LNCAP (cell line): Measurements from ENCODE around the gene GNG7.

Experiments
- TF ChIP-seq, protein P1 (sequence below): fragments of 450-650 bp; IDR thresholded peaks from 2 replicates; pipeline ENCODE4 v1.5.1; 2017; ENCODE audit warnings: mild to moderate bottlenecking

GNG7 gene

DNA sequence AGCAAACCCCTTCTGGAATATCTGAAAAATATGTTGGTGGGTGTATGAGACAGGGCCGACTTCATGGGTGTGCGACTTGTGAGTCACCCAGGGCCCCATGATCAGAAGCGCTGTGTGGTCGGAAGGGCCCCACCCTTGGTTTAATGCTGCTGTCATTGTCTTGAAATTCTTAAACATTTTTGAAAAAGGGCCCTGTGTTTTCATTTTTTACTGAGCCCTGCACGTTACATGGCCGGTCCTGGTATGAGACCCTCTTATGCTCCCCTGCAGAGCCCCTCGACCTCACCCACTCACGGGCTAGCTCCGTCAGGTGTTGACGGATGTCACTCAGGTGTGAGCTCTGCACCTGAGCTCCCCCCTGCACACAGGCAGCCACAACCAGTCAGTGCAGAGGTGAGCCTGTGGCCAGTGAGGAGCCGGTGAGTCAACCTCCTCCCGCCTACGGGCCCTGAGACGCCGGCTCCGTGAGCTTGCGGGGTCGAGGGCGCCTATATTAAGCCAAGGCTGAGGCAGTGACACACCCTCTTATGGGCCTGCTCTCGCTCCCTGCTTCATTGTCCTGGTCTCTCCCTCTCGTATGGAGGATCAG, 198.9 kb downstream of the GNG7 start:
- TF ChIP-seq, protein P1, sequence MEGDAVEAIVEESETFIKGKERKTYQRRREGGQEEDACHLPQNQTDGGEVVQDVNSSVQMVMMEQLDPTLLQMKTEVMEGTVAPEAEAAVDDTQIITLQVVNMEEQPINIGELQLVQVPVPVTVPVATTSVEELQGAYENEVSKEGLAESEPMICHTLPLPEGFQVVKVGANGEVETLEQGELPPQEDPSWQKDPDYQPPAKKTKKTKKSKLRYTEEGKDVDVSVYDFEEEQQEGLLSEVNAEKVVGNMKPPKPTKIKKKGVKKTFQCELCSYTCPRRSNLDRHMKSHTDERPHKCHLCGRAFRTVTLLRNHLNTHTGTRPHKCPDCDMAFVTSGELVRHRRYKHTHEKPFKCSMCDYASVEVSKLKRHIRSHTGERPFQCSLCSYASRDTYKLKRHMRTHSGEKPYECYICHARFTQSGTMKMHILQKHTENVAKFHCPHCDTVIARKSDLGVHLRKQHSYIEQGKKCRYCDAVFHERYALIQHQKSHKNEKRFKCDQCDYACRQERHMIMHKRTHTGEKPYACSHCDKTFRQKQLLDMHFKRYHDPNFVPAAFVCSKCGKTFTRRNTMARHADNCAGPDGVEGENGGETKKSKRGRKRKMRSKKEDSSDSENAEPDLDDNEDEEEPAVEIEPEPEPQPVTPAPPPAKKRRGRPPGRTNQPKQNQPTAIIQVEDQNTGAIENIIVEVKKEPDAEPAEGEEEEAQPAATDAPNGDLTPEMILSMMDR: no peak

DNA sequence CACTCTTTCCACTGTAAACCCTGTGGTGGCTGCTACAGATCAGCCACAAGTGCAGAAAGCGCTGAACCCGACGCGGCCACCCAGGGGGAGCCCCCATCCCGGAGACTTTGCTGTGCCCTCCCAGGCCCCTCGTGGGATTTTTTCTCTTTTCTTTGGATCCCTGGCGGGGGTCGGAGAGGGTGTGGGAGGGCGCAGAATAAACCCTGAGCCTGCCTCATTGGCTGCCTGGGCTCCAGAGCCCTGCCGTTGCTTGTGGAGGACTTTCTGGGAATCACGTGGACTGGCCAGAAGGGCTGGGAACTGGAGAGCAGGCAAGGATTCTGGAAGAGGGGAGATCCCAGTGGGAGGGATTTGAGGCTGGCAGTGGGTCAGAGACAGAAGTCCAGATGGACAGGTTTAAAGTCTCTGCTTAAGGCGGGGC, 201.6 kb downstream of the GNG7 start:
- TF ChIP-seq, protein P1: no peak

DNA sequence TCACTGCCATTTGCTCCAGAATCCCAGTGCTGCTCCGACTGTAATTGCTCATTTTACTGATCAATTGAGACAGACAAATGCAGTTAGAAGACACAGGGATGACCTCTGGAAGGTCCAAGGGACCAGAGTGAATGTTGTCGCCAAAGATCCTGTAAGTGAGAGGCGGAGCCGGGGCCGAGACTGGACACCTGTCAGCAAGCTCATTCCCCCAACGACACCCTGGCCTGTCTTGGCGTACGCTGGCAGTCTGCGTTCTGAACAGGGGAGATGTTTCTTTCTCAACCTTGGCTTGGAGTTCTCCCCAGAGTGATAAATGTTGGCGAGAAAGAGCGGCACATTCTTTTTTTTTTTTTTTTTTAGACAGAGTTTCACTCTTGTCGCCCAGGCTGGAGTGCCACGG, 202.3 kb downstream of the GNG7 start:
- TF ChIP-seq, protein P1: no peak

DNA sequence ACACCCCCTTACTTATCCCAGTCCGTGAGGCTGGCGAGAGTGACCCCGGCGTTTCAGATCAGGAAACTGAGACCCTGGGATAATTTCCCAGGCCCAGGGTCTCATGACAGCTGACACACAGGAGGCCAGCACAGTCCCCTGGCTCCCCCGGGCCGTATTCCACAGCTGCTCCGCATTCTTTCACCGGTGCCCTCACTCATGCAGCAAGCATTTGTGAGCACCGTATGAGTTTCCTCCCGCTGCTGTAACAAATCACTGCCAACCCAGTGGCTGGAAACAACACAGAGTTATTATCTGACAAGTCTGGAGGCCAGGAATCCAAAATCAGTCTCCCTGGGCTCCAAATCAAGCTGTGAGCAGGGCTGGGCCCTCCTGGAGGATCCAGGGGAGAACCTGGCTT, 205.3 kb downstream of the GNG7 start:
- TF ChIP-seq, protein P1: no peak

DNA sequence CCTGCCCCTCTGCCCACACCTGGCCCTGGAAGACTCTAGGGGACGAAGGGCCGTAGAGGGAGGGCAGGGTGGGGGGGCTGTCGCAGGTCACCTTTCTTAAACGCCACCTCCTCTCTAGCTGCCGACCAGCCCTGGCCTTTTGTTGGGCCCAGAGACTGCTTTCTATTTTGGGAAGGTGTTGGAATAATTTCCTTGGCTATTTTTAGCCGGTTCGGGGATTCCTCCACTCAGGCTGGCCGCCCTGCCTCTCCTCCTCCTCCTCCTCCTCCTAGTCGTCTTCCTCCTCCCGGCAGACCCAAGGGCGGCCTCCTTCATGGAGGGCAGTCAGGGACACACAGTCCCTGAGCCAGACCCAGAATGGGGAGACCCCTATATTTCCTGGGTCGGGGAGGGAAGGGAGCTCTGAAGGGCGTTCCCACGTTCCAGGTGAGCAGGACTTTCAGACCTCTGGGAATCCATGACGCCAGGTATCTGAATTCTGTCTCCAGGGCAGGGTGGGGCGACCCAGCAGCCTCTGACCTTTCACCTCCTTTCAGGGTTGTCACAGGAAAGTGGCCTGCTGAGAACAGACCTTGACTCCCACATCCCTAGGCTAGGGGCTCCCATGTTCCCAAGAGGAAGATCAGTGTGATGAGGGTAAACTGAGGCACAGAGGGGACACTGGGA, 206.7 kb downstream of the GNG7 start:
- TF ChIP-seq, protein P1: no peak

DNA sequence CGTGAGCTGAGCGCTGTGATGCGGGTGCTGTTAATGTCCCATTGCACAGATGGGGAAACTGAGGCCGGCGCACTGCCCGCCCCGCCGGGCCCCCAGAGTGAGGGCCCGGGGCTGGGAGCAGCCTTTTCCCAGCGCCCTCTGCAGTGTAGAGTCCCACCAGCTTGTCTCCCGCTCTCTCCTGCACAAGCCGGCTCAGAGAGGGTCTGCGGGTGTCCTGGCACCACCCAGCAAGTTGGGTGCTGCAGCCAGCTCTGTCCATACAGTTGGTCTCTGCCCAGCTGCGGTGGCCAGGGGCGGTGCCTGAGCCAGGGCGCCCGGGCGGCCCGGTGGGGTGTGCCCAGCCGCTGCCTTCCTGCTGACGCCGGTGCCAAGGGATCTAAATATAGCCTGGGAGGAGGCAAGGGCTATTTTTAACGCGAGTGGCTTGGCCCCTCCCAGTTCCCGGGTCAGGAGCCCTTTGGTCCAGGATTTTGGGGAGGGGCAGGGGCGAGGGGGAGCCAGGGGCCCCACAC, 207.3 kb downstream of the GNG7 start:
- TF ChIP-seq, protein P1: no peak

DNA sequence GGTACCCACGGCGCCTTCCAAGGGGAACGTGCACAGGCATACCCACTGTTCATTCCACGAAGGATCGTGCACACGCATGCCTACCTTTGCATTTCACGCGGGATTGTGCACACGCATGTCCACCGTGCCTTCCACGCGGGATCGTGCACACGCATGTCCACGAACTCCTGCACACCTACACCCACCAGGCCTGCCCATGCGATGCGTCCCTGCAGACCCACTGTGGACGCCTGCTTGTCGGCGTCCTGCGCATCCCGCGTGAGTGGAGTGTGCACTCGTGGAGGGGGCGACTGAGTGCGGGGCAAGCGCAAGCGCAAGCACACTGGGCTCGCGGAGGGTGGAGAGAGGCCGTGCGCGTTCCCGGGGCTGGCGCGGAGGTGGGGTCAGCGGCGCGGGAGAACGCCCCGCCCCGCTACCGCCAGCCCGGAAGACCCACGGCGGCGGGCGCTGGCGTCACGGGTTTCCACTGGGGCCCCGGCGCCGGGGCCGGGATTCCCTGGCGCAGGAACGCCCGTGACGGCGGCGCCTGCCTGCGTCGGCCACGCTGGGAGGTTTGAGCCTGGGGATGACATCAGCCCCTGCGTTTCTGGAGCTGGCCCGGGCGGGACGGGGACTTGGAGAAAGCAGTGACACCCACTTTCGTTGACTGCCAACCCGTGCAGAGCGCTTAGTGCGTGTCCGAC, 207.9 kb downstream of the GNG7 start:
- TF ChIP-seq, protein P1: no peak
